Ovary (tissue), 9 donors: Measurements from ENCODE around the gene ILKAP. TPM values are rescaled to one million over a fixed set of nuclear protein-coding genes. Genes with fewer than 3 reads are reported as not detected.

Source experiments
- DNase-seq, 5 donors: peaks; one replicate each; pipeline ENCODE4 v3.0.0-alpha.2; 2019 to 2020
- H3K27ac ChIP-seq, 2 donors: fragments of 200-600 bp; one replicate each; pipeline versions ENCODE4 v1.5.1 to v1.8.0; 2019 to 2022
- H3K27me3 ChIP-seq: fragments of 200-600 bp; one replicate; pipeline ENCODE4 v1.8.0; 2022
- H3K36me3 ChIP-seq: fragments of 200-600 bp; sonication (generic); one replicate; pipeline ENCODE4 v1.5.1; 2019
- H3K4me1 ChIP-seq: one replicate; pipeline ENCODE4 v1.8.1; 2013; ENCODE audit warnings: mild to moderate bottlenecking, moderate library complexity; ENCODE audit not compliant: insufficient read depth
- H3K4me3 ChIP-seq: fragments of 200-600 bp; sonication (generic); one replicate; pipeline ENCODE4 v1.5.1; 2017
- H3K9me3 ChIP-seq, 2 donors: fragments of 200-600 bp in 1 of 2; sonication (generic) in 1 of 2; one replicate each; pipeline versions ENCODE4 v1.5.1 to v1.8.1; 2013 to 2019; ENCODE audit warnings: mild to moderate bottlenecking in 1 of 2, moderate library complexity in 1 of 2
- EP300 ChIP-seq: sonication (generic); formaldehyde crosslinking; IDR thresholded peaks from one replicate; pipeline ENCODE4 v1.6.1; 2017; ENCODE audit warnings: antibody characterized with exemption
- POLR2A ChIP-seq: fragments of 450-650 bp; IDR thresholded peaks from one replicate; pipeline ENCODE4 v1.6.1; 2017; ENCODE audit warnings: antibody characterized with exemption, mild to moderate bottlenecking, moderate library complexity
- WGBS, 3 donors: extraction: QIAGEN DNeasy Blood & Tissue Kit in 1 of 3; methylation state at CpG; one replicate each; pipeline versions ENCODE4 v1.1.5 to v1.1.7; 2013 to 2017; 5-methylcytosine and 5-hydroxymethylcytosine counted together
- intact Hi-C, 4 donors: fragments of 100-400 bp; cut with DNase I; formaldehyde crosslinking; loops; one replicate each; pipeline versions ENCODE4 v1.11.0 to v1.15.1; 2022 to 2023
- polyA plus RNA-seq, 2 donors: library from polyadenylated mRNA; stranded (reverse); fragments of 200-250 nt in 1 of 2; fragments of 350-450 nt in 1 of 2; fragmentation: Illumina TruSeq in 1 of 2; extraction: RNeasy Lipid Tissue Mini Kit (QIAGEN cat#74804) in 1 of 2; gene quantifications; one replicate each; pipeline ENCODE4 v1.2.3, GENCODE V29; 2013 to 2014
- total RNA-seq, 7 donors: library from RNA; depleted of rRNA in 2 of 7; stranded (reverse); fragments of >200 nt in 2 of 7; fragmentation: NEBNext Ultra II Directional in 3 of 7; extraction: Animal tissue kit (Norgen Biotek cat#: 25700) in 3 of 7; gene quantifications; one replicate each; pipeline versions ENCODE4 v1.1.0 to v1.2.4, GENCODE V29; 2016 to 2023
- TF ChIP-seq, protein P1 (sequence below), 3 donors: fragments of 450-650 bp in 2 of 3; fragments of 200-600 bp in 1 of 3; IDR thresholded peaks; one replicate each; pipeline versions ENCODE4 v1.5.1 to v1.8.0; 2016 to 2022; ENCODE audit warnings: antibody characterized with exemption in 3 of 3, mild to moderate bottlenecking in 1 of 3
- donor health status: DM: no; HTN: no; CAD: no; lungs with moderate emphysema.
- donor health status: DM: no; HTN: no; CAD: no.
- donor health status: Bipolar disorder and iron deficiency.
- donor health status: DM: yes; HTN: yes; CAD: no.
- donor health status: DM: no; HTN: no; CAD: no.
- donor health status: DM: yes; HTN: yes; CAD: no.

The ILKAP gene
- total and polyA plus RNA-seq, 9 donors = 28.4 to 54.9 (median 38.9) TPM

DNA sequence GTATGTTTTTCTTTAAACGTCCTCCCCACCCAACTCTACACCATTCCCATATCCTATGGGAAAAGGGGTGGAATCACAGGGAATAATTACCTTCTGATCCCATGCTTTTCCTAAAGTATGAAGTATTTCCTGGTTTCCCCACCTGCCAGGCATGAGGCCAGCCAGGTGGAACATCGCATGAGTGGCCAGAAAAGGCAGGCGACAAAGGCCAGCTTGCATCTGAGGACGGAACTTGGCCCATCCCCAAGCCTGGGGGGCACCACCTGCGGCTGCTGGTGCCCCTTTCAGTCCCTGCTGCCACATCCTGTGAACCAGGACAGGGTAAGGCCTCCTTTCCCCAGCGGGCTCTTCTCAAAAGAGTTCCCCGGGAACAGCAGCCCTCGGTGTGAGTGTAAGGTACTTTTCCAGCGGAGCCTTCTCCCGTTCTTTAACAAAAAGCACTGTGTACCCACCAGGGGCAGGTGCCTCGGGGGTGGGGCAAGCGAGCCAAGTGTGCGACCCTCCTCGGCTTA is 45.9 kb downstream of the ILKAP start:
- no peaks in the 10 kb centered on the region for H3K27me3 ChIP-seq
- no peak for TF ChIP-seq POLR2A
- TF ChIP-seq EP300 = no peak
- TF ChIP-seq, protein P1, sequence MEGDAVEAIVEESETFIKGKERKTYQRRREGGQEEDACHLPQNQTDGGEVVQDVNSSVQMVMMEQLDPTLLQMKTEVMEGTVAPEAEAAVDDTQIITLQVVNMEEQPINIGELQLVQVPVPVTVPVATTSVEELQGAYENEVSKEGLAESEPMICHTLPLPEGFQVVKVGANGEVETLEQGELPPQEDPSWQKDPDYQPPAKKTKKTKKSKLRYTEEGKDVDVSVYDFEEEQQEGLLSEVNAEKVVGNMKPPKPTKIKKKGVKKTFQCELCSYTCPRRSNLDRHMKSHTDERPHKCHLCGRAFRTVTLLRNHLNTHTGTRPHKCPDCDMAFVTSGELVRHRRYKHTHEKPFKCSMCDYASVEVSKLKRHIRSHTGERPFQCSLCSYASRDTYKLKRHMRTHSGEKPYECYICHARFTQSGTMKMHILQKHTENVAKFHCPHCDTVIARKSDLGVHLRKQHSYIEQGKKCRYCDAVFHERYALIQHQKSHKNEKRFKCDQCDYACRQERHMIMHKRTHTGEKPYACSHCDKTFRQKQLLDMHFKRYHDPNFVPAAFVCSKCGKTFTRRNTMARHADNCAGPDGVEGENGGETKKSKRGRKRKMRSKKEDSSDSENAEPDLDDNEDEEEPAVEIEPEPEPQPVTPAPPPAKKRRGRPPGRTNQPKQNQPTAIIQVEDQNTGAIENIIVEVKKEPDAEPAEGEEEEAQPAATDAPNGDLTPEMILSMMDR (IDR thresholded peaks at IDR 0.05) = no peak
- no peaks in the 10 kb centered on the region for H3K36me3 ChIP-seq
- no peaks in the 10 kb centered on the region for H3K9me3 ChIP-seq
- 70 to 79% (median 77%) methylated on average over 12 to 14 of the region's 14 CpGs for WGBS, 3 donors
- no peak overlapping the region for H3K4me3 ChIP-seq
- no peak for DNase-seq
- H3K4me1 ChIP-seq = no peaks in the 10 kb centered on the region
- intact Hi-C loops = no loop called here
- H3K27ac ChIP-seq = no peak overlapping the region

DNA sequence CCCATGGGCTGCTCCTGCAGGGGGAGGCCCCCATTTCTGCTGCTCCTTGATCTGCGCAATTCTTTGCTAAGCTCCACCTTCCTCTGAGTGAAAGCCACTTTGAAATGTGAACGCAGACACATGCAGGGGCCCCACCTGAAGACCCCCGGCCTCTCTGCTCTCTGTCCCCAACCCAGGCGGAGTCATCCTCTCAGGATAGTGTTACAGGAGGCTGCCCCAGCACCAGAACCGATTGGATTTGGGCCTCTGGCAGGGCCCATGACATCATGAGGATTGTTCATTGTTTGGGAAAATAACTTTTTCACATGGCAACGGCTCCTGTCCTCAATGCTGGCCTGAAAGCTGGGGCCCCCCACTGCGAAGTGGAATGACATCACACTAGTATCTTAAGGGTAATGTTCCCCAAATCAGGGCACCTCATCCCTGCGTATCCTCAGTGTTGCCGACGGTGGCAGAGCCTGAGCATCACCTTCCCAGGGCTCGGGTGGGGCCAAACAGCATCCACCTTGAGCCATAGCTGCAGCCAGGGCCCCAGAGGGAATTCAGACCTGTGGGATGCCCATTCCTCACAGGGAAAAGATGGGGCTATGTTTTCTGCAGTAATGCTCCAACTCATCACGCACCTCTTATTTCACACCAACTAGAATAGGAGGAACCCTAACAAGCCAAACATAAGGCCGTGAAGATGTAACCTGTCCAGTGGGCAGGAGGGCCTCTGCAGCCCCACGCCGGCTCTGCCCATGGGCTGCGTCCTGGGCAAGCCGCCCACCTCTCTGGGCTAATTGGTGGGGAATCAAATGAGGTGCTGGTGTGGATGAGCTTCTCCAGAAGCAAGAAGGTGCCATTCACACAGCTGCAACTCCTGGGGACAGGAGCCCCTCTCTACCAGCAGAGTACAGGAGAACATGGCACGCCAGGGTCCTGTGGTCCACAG is 47.5 kb downstream of the ILKAP start:
- intact Hi-C loops = no loop called here

DNA sequence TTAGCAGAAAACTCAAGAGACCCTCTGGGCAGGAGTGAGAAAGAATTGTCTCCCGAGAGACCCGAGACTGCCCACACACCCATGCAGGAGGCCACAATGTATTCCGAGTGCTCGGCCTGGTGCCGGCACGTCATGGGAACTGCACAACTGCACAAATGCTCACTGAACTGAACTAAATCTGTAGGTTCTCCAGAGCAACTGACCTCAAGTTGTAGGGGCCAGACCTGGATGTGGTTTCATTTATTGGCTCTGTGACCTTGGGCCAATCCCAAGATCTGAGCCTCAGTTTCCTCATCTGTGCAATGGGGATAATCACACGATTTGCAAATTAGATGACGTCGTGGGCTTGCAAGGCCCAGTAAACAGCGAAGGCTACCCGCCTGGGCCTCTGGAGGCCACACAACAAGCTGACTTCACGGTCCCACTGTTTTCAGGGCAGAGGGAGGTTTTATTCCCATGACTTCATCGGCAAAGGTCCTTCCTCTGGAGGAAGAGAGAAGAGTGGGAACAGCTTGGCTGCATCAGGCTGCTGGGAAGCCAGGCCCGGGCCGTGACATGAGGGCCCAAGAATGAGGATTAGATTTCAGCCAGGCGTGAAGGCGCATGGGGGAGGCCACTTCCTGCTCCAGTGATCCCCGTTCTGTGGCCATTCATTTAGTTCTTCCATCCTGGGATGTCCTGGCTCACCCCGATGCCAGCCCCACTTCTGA is 48.3 kb downstream of the ILKAP start:
- Histone ChIP-seq H3K4me3 (no peak overlapping the region), H3K9me3 (no peaks in the 10 kb centered on the region), H3K27me3 (no peaks in the 10 kb centered on the region), H3K27ac (no peak overlapping the region), H3K36me3 (no peaks in the 10 kb centered on the region), H3K4me1 (no peaks in the 10 kb centered on the region)
- DNase-seq = no peak
- TF ChIP-seq POLR2A (no peak), EP300 (no peak)
- TF ChIP-seq, protein P1 (IDR thresholded peaks at IDR 0.05) = no peak
- WGBS, 3 donors = 63% methylated on average over 19 of the region's 19 CpGs
- intact Hi-C loops = no loop called here

More for the DNA sequence above, 47.5 kb downstream of the ILKAP start:
- Histone ChIP-seq H3K27me3 (no peaks in the 10 kb centered on the region), H3K4me1 (no peaks in the 10 kb centered on the region), H3K9me3 (no peaks in the 10 kb centered on the region), H3K36me3 (no peaks in the 10 kb centered on the region), H3K27ac (no peak overlapping the region), H3K4me3 (no peak overlapping the region)
- 76 to 79% (median 78%) methylated on average over 18 of the region's 18 CpGs for WGBS, 3 donors
- TF ChIP-seq POLR2A = no peak
- TF ChIP-seq, protein P1 (IDR thresholded peaks at IDR 0.05) = no peak
- no peak for TF ChIP-seq EP300
- no peak for DNase-seq

DNA sequence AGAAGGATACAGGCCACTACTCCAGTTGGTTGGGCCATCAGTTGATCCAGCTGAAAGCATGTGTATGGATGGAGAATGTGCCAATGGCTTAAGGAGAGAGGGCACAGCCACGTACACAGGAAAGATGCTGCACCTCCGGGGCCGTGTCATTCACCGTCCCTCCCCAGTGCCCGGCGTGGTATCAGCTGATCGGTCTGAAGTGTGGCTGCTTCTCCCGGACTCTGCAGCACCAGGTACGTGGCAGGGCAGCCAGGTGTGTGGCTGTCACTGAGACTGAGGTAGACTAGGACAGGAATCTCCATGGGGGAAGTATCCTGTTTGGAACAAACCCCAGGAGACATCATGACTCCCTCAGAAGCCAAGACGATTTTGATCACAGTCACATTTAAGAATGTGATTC is 48.9 kb downstream of the ILKAP start:
- H3K4me3 ChIP-seq = no peak overlapping the region
- DNase-seq = no peak
- 92 to 95% (median 92%) methylated on average over 10 of the region's 10 CpGs for WGBS, 3 donors
- H3K9me3 ChIP-seq = no peaks in the 10 kb centered on the region
- no peak overlapping the region for H3K27ac ChIP-seq
- H3K27me3 ChIP-seq = no peaks in the 10 kb centered on the region
- H3K36me3 ChIP-seq = no peaks in the 10 kb centered on the region
- no peaks in the 10 kb centered on the region for H3K4me1 ChIP-seq
- intact Hi-C loops = no loop called here
- TF ChIP-seq, protein P1 (IDR thresholded peaks at IDR 0.05) = no peak
- TF ChIP-seq EP300 = no peak
- TF ChIP-seq POLR2A = no peak
